ENCODE results near the gene DOK5. TPM values are rescaled to one million over a fixed set of nuclear protein-coding genes. Genes with fewer than 3 reads are reported as not detected.

DOK5 gene
- total RNA-seq, 1 donor from 2014 or later: 14.3 TPM

DNA sequence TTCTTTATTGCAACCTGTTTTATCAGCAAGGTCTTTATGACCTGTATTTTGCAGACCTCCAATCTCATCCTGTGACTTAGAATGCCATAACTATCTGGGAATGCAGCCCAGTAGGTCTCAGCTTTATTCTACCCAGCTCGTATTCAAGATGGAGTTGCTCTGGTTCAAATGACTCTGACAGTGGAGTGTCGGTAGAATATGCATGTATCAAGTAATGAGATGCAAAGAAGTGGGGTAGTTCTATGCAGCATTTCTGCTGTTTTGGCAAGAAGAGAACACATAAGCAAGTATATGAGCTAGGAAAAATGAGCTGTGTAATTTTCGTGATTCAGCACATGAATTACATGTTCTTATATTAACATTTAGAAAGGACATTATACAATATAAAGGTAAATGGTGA is 185.9 kb downstream of the DOK5 start:
- Histone ChIP-seq H3K36me3 (no peaks in the 10 kb centered on the region), H3K4me1 (no peaks in the 10 kb centered on the region), H3K27ac (replicated peaks) (no peak overlapping the region), H3K4me3 (no peak overlapping the region), H3K27me3 (ENCODE audit: low read depth) (no peaks in the 10 kb centered on the region), H3K9me3 (replicated peaks) (no peaks in the 10 kb centered on the region)
- no peak for DNase-seq
- TF ChIP-seq, protein P1, sequence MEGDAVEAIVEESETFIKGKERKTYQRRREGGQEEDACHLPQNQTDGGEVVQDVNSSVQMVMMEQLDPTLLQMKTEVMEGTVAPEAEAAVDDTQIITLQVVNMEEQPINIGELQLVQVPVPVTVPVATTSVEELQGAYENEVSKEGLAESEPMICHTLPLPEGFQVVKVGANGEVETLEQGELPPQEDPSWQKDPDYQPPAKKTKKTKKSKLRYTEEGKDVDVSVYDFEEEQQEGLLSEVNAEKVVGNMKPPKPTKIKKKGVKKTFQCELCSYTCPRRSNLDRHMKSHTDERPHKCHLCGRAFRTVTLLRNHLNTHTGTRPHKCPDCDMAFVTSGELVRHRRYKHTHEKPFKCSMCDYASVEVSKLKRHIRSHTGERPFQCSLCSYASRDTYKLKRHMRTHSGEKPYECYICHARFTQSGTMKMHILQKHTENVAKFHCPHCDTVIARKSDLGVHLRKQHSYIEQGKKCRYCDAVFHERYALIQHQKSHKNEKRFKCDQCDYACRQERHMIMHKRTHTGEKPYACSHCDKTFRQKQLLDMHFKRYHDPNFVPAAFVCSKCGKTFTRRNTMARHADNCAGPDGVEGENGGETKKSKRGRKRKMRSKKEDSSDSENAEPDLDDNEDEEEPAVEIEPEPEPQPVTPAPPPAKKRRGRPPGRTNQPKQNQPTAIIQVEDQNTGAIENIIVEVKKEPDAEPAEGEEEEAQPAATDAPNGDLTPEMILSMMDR (IDR thresholded peaks at IDR 0.05; ENCODE audit: borderline replicate concordance): no peak
- intact Hi-C loops (cut with micrococcal nuclease): no loop called here

DNA sequence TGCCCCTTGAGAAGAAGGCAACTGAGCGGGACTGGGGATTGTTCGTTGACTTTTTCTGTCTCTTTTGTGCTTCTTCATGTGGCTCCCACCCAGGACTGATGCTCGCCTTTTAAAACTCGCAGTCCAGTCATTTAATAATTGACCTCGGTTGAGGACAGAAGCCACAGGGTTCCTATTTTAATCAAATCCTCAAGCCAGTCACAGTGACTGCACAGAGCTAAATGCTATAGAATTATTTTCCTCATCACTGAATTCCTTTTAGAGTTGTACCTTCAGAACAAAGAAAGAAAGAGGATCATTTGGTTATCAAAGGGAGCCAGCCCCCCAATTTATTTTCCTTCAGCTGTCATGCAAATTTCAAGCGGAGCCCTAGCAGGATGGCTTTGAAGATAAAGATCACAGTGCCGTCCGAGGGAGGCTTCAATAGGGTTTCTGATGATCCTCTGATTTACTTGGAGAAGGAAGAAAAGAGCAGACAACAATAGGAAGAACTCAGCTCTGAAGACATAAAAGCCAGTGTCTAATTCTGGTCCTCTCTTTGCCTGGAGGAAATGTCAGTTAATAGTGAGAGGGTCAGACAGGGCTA is 186.6 kb downstream of the DOK5 start:
- intact Hi-C loops (cut with micrococcal nuclease): no loop called here
- Histone ChIP-seq H3K4me1 (no peaks in the 10 kb centered on the region), H3K4me3 (no peak overlapping the region), H3K27me3 (ENCODE audit: low read depth) (no peaks in the 10 kb centered on the region), H3K27ac (replicated peaks) (no peak overlapping the region), H3K9me3 (replicated peaks) (no peaks in the 10 kb centered on the region), H3K36me3 (no peaks in the 10 kb centered on the region)
- DNase-seq: no peak
- TF ChIP-seq, protein P1 (IDR thresholded peaks at IDR 0.05; ENCODE audit: borderline replicate concordance): no peak

DNA sequence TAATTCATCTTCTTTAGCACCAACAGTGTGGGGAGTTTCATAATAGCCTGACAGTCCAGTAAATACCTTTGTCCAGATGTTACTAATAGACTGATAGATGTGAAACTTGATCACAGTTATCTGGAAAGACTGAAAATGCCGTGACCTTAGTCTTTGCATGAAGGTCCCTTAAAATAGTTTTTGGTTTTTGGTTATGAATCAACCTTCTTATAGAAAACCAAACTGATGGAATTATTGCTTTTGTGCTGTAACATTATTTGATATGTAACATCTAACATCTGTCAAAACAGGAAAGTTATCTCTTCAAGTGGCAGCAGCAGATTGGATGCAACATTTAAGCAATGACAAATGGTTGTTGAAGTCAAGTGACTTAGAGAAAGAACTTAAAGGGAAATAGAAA is 190.4 kb downstream of the DOK5 start:
- Histone ChIP-seq H3K9me3 (replicated peaks) (no peaks in the 10 kb centered on the region), H3K4me1 (peaks cover 4% of the 10 kb centered on the region), H3K4me3 (no peak overlapping the region), H3K36me3 (no peaks in the 10 kb centered on the region), H3K27ac (replicated peaks) (no peak overlapping the region), H3K27me3 (ENCODE audit: low read depth) (peaks cover 20% of the 10 kb centered on the region)
- intact Hi-C loops (cut with micrococcal nuclease): no loop called here
- no peak for DNase-seq
- TF ChIP-seq, protein P1 (IDR thresholded peaks at IDR 0.05; ENCODE audit: borderline replicate concordance): no peak

DNA sequence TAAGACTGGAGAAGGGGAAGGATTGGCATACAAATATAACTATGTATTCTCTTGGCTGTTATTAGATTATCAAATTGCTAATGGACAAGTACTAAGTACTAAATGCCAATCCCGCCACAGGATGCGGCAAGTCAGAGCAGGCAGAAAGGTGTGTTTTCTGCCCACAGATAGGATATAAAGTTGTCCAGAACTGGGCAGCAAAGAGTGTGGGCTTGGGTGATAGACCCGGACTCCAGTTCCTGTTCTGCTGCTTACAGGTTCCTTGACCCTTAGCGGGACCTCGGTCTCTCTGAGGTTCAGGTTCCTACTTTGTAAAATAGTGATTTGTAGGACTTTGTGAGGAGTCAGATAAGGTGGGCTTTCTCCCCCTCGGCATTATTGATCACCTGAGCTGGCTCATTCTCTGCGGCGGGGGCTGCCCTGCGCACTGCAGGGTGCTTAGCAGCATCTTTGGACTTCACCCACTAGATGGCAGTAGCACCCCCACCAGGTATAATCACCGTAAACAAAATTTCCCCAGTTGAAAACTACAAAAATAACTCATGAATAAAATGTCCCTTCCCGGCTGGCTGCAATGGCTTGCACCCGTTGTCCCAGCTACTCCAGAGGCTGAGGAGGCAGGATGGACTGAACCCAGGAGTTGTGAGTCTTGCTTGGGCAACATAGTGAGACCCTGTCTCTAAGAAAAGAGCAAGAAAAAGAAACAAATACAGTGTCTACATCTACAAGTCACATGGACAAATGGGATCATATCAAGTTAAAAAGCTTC is 193.1 kb downstream of the DOK5 start:
- H3K4me3 ChIP-seq: no peak overlapping the region
- H3K4me1 ChIP-seq: peaks cover 4% of the 10 kb centered on the region
- TF ChIP-seq, protein P1 (IDR thresholded peaks at IDR 0.05; ENCODE audit: borderline replicate concordance): peak; percentile 78
- H3K27ac ChIP-seq (replicated peaks): no peak overlapping the region
- no peaks in the 10 kb centered on the region for H3K9me3 ChIP-seq (replicated peaks)
- no peaks in the 10 kb centered on the region for H3K36me3 ChIP-seq
- no peak for DNase-seq
- H3K27me3 ChIP-seq (ENCODE audit: low read depth): peaks cover 40% of the 10 kb centered on the region
- intact Hi-C loops (cut with micrococcal nuclease): no loop called here

DNA sequence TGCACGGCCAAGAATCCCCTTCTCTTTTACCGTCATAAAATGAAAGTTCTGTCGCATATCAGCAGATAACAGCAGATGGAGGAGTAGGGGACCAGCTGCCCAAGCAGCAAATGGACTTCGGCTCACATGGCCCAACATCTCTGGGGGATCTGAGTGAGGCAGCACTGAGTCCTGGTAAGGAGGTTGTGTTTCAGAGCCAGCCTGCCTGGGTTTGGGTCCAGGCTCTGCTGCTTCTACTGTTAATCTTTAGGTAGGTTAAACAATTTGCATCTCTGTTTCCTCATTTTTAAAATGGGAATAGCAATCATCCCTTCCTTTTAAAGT is 193.6 kb downstream of the DOK5 start:
- H3K36me3 ChIP-seq: no peaks in the 10 kb centered on the region
- H3K9me3 ChIP-seq (replicated peaks): no peaks in the 10 kb centered on the region
- H3K27ac ChIP-seq (replicated peaks): no peak overlapping the region
- peaks cover 4% of the 10 kb centered on the region for H3K4me1 ChIP-seq
- TF ChIP-seq, protein P1 (IDR thresholded peaks at IDR 0.05; ENCODE audit: borderline replicate concordance): no peak
- peaks cover 45% of the 10 kb centered on the region for H3K27me3 ChIP-seq (ENCODE audit: low read depth)
- intact Hi-C loops (cut with micrococcal nuclease): no loop called here
- no peak overlapping the region for H3K4me3 ChIP-seq
- DNase-seq: no peak

Data from left ventricle myocardium inferior (tissue), 1 donor.